Measurements from ENCODE around the gene MSH5. TPM values are rescaled to one million over a fixed set of nuclear protein-coding genes. Genes with fewer than 3 reads are reported as not detected.
A peak's percentile ranks its signal among the peaks of the same experiment; 100 is the strongest.

MSH5 gene
- total and polyA plus RNA-seq, 9 of the 15 experiments (the other 6 are each of a cell fraction or from before 2014, with no cell fraction given) = 12.5 to 104 (median 46.6) TPM

DNA sequence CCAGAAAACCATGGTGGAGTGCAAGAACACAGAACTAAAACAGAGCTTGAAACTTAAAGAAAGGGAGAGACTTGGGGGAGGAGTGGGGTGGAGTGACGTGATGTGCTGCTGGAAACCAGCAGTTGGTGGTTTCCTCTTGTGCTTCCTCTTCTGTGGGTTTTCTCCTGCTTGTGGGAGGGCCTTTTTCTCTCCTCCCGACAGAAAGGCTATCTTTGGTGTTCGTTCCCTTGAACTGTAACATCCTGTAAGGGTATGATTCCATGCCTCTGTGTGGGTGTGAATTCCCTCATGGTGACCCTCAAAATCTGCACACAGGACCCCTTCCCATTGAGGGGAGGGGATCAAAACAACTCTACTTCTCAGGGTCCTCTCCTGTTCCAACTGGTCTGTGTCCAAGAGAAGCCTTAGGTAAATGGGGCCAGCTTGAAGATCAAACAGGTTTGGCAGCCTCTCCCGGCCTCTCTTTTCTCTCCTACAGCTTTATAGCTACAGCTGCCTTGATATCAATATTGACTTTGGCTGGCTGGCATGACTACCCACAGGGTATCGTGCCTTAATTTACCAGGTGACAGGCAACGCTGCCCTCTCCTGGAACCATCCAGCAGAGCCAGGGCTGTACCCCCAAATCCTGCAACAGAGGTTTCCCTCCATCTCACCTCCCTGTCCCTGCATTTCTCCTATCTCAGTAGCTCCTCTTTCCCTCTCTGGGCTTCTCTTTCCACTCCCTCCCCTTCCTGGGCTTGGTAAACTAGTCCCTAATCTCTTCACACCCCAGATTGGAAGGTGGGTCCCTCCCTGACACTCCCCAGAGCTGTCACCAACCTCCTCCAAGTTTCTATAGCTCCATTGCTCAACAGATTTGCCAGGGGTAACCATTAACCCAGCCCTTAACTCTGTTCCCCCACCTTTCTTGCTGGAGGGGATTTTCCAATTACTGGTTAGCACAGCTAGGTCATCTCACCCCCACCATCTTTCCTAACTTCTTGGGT, 1.5 kb upstream of the MSH5 start (continued):
- peak in 1 of 2 experiments; percentile 70; a peak in 2 of 4 replicates for TF ChIP-seq UBTF (IDR thresholded peaks at IDR 0.05; ENCODE audit: borderline replicate concordance in 1 of 2, low read depth in 2 of 2, low read length in 2 of 2)
- TF ChIP-seq ZFP91 (CRISPR knock-in tag; IDR thresholded peaks at IDR 0.05) = peak; percentile 63; the same call in 1 of the 2 replicates
- TF ChIP-seq SRSF3 (IDR thresholded peaks at IDR 0.05; ENCODE audit: insufficient read depth, low read length) = no peak
- peak; percentile 72; the same call in 1 of the 2 replicates for TF ChIP-seq ZNF12 (CRISPR knock-in tag; IDR thresholded peaks at IDR 0.05)
- TF ChIP-seq, protein P1, sequence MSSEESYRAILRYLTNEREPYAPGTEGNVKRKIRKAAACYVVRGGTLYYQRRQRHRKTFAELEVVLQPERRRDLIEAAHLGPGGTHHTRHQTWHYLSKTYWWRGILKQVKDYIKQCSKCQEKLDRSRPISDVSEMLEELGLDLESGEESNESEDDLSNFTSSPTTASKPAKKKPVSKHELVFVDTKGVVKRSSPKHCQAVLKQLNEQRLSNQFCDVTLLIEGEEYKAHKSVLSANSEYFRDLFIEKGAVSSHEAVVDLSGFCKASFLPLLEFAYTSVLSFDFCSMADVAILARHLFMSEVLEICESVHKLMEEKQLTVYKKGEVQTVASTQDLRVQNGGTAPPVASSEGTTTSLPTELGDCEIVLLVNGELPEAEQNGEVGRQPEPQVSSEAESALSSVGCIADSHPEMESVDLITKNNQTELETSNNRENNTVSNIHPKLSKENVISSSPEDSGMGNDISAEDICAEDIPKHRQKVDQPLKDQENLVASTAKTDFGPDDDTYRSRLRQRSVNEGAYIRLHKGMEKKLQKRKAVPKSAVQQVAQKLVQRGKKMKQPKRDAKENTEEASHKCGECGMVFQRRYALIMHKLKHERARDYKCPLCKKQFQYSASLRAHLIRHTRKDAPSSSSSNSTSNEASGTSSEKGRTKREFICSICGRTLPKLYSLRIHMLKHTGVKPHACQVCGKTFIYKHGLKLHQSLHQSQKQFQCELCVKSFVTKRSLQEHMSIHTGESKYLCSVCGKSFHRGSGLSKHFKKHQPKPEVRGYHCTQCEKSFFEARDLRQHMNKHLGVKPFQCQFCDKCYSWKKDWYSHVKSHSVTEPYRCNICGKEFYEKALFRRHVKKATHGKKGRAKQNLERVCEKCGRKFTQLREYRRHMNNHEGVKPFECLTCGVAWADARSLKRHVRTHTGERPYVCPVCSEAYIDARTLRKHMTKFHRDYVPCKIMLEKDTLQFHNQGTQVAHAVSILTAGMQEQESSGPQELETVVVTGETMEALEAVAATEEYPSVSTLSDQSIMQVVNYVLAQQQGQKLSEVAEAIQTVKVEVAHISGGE (CRISPR knock-in tag; IDR thresholded peaks at IDR 0.05) = 0 out of 6 replicates have a peak, but pooled peaks of 1 of the 3 experiments have one; percentile 8
- no peak for TF ChIP-seq STAG1 (CRISPR knock-in tag; IDR thresholded peaks at IDR 0.05; ENCODE audit: borderline replicate concordance)
- no peak for TF ChIP-seq ZNF77 (CRISPR knock-in tag; IDR thresholded peaks at IDR 0.05)
- peak; percentile 73 for TF ChIP-seq RBFOX2 (IDR thresholded peaks at IDR 0.05; ENCODE audit: low read depth, low read length)
- no peak for TF ChIP-seq BRD9 (IDR thresholded peaks at IDR 0.05; ENCODE audit: low read depth, partially characterized antibody)
- TF ChIP-seq, protein P2, sequence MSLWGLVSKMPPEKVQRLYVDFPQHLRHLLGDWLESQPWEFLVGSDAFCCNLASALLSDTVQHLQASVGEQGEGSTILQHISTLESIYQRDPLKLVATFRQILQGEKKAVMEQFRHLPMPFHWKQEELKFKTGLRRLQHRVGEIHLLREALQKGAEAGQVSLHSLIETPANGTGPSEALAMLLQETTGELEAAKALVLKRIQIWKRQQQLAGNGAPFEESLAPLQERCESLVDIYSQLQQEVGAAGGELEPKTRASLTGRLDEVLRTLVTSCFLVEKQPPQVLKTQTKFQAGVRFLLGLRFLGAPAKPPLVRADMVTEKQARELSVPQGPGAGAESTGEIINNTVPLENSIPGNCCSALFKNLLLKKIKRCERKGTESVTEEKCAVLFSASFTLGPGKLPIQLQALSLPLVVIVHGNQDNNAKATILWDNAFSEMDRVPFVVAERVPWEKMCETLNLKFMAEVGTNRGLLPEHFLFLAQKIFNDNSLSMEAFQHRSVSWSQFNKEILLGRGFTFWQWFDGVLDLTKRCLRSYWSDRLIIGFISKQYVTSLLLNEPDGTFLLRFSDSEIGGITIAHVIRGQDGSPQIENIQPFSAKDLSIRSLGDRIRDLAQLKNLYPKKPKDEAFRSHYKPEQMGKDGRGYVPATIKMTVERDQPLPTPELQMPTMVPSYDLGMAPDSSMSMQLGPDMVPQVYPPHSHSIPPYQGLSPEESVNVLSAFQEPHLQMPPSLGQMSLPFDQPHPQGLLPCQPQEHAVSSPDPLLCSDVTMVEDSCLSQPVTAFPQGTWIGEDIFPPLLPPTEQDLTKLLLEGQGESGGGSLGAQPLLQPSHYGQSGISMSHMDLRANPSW (CRISPR knock-in tag; IDR thresholded peaks at IDR 0.05) = 0 out of 2 replicates have a peak, but pooled peaks have one; percentile 73
- no peak for TF ChIP-seq HEY1 (CRISPR knock-in tag; IDR thresholded peaks at IDR 0.05; ENCODE audit: borderline replicate concordance)
- TF ChIP-seq HNRNPL (IDR thresholded peaks at IDR 0.05; ENCODE audit: low read depth, low read length) = 0 out of 2 replicates have a peak, but pooled peaks have one; percentile 37
- TF ChIP-seq MTA2 (IDR thresholded peaks at IDR 0.05; ENCODE audit: low read depth) = no peak
- TF ChIP-seq NFE2L1 (tag; IDR thresholded peaks at IDR 0.05; ENCODE audit: borderline replicate concordance, low read depth) = no peak
